Endothelial cell of umbilical vein (primary cell): ENCODE data around the gene GPATCH2L. TPM values are rescaled to one million over a fixed set of nuclear protein-coding genes. Genes with fewer than 3 reads are reported as not detected.

Experiments
- BruUV-seq: library from RNA; stranded (reverse); fragments of 400-500 nt; replicated peaks from 2 replicates; lab custom pipeline; 2021; lab: Mats Ljungman, UMichigan
- CTCF ChIA-PET: fragments of 300-600, 350-600 bp; sonication (Branson Sonifier 250); formaldehyde crosslinking; loops from one replicate; lab custom pipeline; 2021; ENCODE audit warnings: antibody characterized with exemption, inconsistent platforms; lab: Charles Lee
- POLR2A ChIA-PET: fragments of 300-600, 350-600 bp; sonication (Branson Sonifier 250); formaldehyde crosslinking; loops from one replicate; lab custom pipeline; 2021; ENCODE audit warnings: antibody characterized with exemption, inconsistent platforms; lab: Charles Lee
- DNase-seq: peaks from one replicate; pipeline ENCODE4 v3.0.0-alpha.2; 2011; ENCODE audit warnings: low read depth, low spot score
- FAIRE-seq: peaks from 2 replicates; lab custom pipeline; 2011; peaks lifted over from hg19 to GRCh38; lab: Jason Lieb, UNC
- H2AFZ ChIP-seq: 2 replicates; pipeline ENCODE4 v1.6.0; 2012; ENCODE audit warnings: low read depth, low read length, control low read depth, inconsistent platforms
- H3K27ac ChIP-seq: 2 replicates; pipeline ENCODE4 v1.5.1; 2011; ENCODE audit warnings: low read depth, mild to moderate bottlenecking, control low read depth, low read length, moderate library complexity; ENCODE audit not compliant: insufficient read depth
- H3K27me3 ChIP-seq, 2 experiments: 2 replicates each; pipeline versions ENCODE4 v1.6.0 to v1.6.1; 2011; ENCODE audit warnings: low read length in 2 of 2, mixed read lengths in 1 of 2; ENCODE audit not compliant: control insufficient read depth in 2 of 2, insufficient read depth in 2 of 2
- H3K36me3 ChIP-seq, 2 experiments: 2 replicates in 1 of 2; 3 replicates in 1 of 2; pipeline ENCODE4 v1.5.1; 2011; ENCODE audit warnings: low read length in 2 of 2, mild to moderate bottlenecking in 1 of 2, moderate library complexity in 1 of 2; ENCODE audit not compliant: control insufficient read depth in 2 of 2, insufficient read depth in 2 of 2; ENCODE audit errors: extremely low read depth in 1 of 2
- H3K4me1 ChIP-seq: 3 replicates; pipeline ENCODE4 v1.5.1; 2011; ENCODE audit warnings: mild to moderate bottlenecking, low read length; ENCODE audit not compliant: control insufficient read depth, insufficient read depth; ENCODE audit errors: extremely low read depth
- H3K4me2 ChIP-seq: 2 replicates; pipeline ENCODE4 v1.6.1; 2011; ENCODE audit warnings: low read length, control low read depth, mixed read lengths; ENCODE audit not compliant: insufficient read depth
- H3K4me3 ChIP-seq, 3 experiments: fragments of 200-600 bp in 1 of 3; sonication (generic), shearing (Covaris generic) in 1 of 3; replicated peaks in 1 of 3; 2 replicates each; pipeline ENCODE4 v1.5.1; 2011 to 2016; ENCODE audit warnings: control low read depth in 3 of 3, low read length in 3 of 3, mild to moderate bottlenecking in 2 of 3, inconsistent platforms in 1 of 3, low read depth in 1 of 3, moderate library complexity in 1 of 3; ENCODE audit not compliant: insufficient read depth in 1 of 3
- H3K79me2 ChIP-seq: 2 replicates; pipeline ENCODE4 v1.6.0; 2012; ENCODE audit warnings: low read length, inconsistent platforms; ENCODE audit not compliant: control insufficient read depth, insufficient read depth
- H3K9ac ChIP-seq: replicated peaks from 2 replicates; pipeline ENCODE3; 2011; ENCODE audit warnings: low read length, control low read depth; ENCODE audit not compliant: insufficient read depth; ENCODE audit errors: extremely low read depth
- H3K9me1 ChIP-seq: replicated peaks from 3 replicates; pipeline ENCODE4 v1.6.0; 2011; ENCODE audit warnings: mild to moderate bottlenecking, low read length; ENCODE audit not compliant: control insufficient read depth, insufficient read depth; ENCODE audit errors: extremely low read depth
- H3K9me3 ChIP-seq: replicated peaks from 2 replicates; pipeline ENCODE4 v1.5.1; 2012; ENCODE audit warnings: low read length, inconsistent platforms; ENCODE audit not compliant: control insufficient read depth, insufficient read depth
- H4K20me1 ChIP-seq: replicated peaks from 2 replicates; pipeline ENCODE3; 2011; ENCODE audit warnings: mild to moderate bottlenecking, low read length; ENCODE audit not compliant: control insufficient read depth, insufficient read depth; ENCODE audit errors: extremely low read depth
- CTCF ChIP-seq, 2 donors: IDR thresholded peaks; 1 replicate in 1 of 2; 2 replicates in 1 of 2; pipeline ENCODE4 v1.5.1; 2011; ENCODE audit warnings: low read length in 2 of 2, mild to moderate bottlenecking in 2 of 2, moderate library complexity in 2 of 2, control low read depth in 1 of 2, inconsistent platforms in 1 of 2, low read depth in 1 of 2; ENCODE audit not compliant: insufficient read depth in 1 of 2; ENCODE audit errors: extremely low read depth in 1 of 2
- EZH2 ChIP-seq: IDR thresholded peaks from 2 replicates; pipeline ENCODE4 v1.6.1; 2012; ENCODE audit warnings: borderline replicate concordance, low read depth, mild to moderate bottlenecking, moderate library complexity, low read length, inconsistent platforms; ENCODE audit not compliant: severe bottlenecking
- FOS ChIP-seq: IDR thresholded peaks from 2 replicates; pipeline ENCODE4 v1.6.1; 2011; ENCODE audit warnings: mild to moderate bottlenecking, low read length, moderate library complexity, borderline replicate concordance; ENCODE audit not compliant: insufficient read depth
- GATA2 ChIP-seq: IDR thresholded peaks from 2 replicates; pipeline ENCODE4 v1.7.0; 2011; ENCODE audit warnings: low read depth, mild to moderate bottlenecking, moderate library complexity, mixed read lengths, low read length; ENCODE audit not compliant: insufficient read length, insufficient read depth
- JUN ChIP-seq: IDR thresholded peaks from 2 replicates; pipeline ENCODE4 v1.6.1; 2011; ENCODE audit warnings: borderline replicate concordance, low read depth; ENCODE audit not compliant: insufficient read length, insufficient read depth
- MAX ChIP-seq: IDR thresholded peaks from 2 replicates; pipeline ENCODE4 v1.6.1; 2011; ENCODE audit not compliant: insufficient read depth, insufficient read length
- MYC ChIP-seq: IDR thresholded peaks from one replicate; pipeline ENCODE4 v1.6.1; 2011; ENCODE audit warnings: mild to moderate bottlenecking, low read depth, low read length
- POLR2A ChIP-seq: IDR thresholded peaks from 2 replicates; pipeline ENCODE4 v1.6.1; 2012; ENCODE audit warnings: low read depth, mild to moderate bottlenecking, control low read depth, low read length
- POLR2AphosphoS5 ChIP-seq: IDR thresholded peaks from 2 replicates; pipeline ENCODE4 v1.6.1; 2012; ENCODE audit warnings: low read depth, mild to moderate bottlenecking, control low read depth, low read length, moderate library complexity; ENCODE audit not compliant: insufficient read depth
- dilution Hi-C: fragments of 300-500 bp; cut with MboI; formaldehyde crosslinking; loops from one replicate; pipeline ENCODE4 v1.15.0; 2019; ENCODE audit warnings: low sequenced_read_pairs; ENCODE audit not compliant: extremely low pct_ligation_motif_present
- intact Hi-C: fragments of 100-400 bp; cut with micrococcal nuclease; formaldehyde crosslinking; loops from one replicate; pipeline ENCODE4 v1.10.0; 2022
- polyA plus RNA-seq, 4 experiments: library from polyadenylated mRNA; depleted of rRNA in 3 of 4; stranded (reverse) in 3 of 4; unstranded in 1 of 4; fragments of >200 nt; gene quantifications; 2 replicates each; pipeline versions ENCODE4 v1.2.1 to v1.2.3, GENCODE V29; 2011 to 2012; ENCODE audit warnings: missing spikeins in 1 of 4
- total RNA-seq: library from RNA; stranded (reverse); gene quantifications from 2 replicates; pipeline ENCODE4 v1.2.3, GENCODE V29; 2021

GPATCH2L gene
- total and polyA plus RNA-seq, 2 donors (not counting 3 experiments of a cell fraction or from before 2014, with no cell fraction given) = 23.3 to 40.0 TPM

- H3K9me3 ChIP-seq = no peaks in the 10 kb centered on the region
- TF ChIP-seq FOS (no peak), POLR2A (no peak), EZH2 (no peak), GATA2 (no peak)
- CTCF ChIA-PET = interaction anchor here (0.9 kb wide), 1 partner anchor 10 kb away, joined by 3 read pairs; no protein-coding TSS in a partner anchor
- H3K4me3 ChIP-seq = no peak overlapping the region
- no peaks in the 10 kb centered on the region for H4K20me1 ChIP-seq
- intact Hi-C loops (no loop called here), dilution Hi-C loops (no loop called here)
- no peak overlapping the region for H2AFZ ChIP-seq
- FAIRE-seq = no peak
- H3K79me2 ChIP-seq = no peaks in the 10 kb centered on the region
- no peak overlapping the region for H3K4me2 ChIP-seq
- H3K9me1 ChIP-seq = no peaks in the 10 kb centered on the region
- BruUV-seq = no TSS peak
- H3K9ac ChIP-seq = no peak overlapping the region
- POLR2A ChIA-PET = no interaction called here
- no peaks in the 10 kb centered on the region for H3K27me3 ChIP-seq
- H3K27ac ChIP-seq = no peak overlapping the region
- no peaks in the 10 kb centered on the region for H3K36me3 ChIP-seq
- H3K4me1 ChIP-seq = no peaks in the 10 kb centered on the region
- no peak for DNase-seq
Measured at GRCh38 chr14:76219873-76220272, 68.2 kb downstream of the GPATCH2L start.

GRCh38 chr14:76227450-76228050, 75.8 kb downstream of the GPATCH2L start:
- H3K9ac ChIP-seq = no peak overlapping the region
- H3K4me2 ChIP-seq = no peak overlapping the region
- DNase-seq (no peak), FAIRE-seq (no peak)
- no TSS peak for BruUV-seq
- no peaks in the 10 kb centered on the region for H3K9me3 ChIP-seq
- no peak overlapping the region for H3K27ac ChIP-seq
- H3K36me3 ChIP-seq = no peaks in the 10 kb centered on the region
- no peak for TF ChIP-seq CTCF (IDR thresholded peaks at IDR 0.05; ENCODE audit: extremely low read depth in 1 of 2, insufficient read depth in 1 of 2, low read depth in 1 of 2, low read length in 2 of 2)
- TF ChIP-seq JUN = no peak
- no peak for TF ChIP-seq POLR2A
- TF ChIP-seq MYC = no peak
- no peak for TF ChIP-seq MAX
- no peak for TF ChIP-seq EZH2
- TF ChIP-seq POLR2AphosphoS5 = no peak
- TF ChIP-seq GATA2 = no peak
- no peak for TF ChIP-seq FOS
- peaks cover 0 to 3% of the 10 kb centered on the region in 2 experiments for H3K27me3 ChIP-seq
- no peaks in the 10 kb centered on the region for H3K79me2 ChIP-seq
- no peak overlapping the region for H2AFZ ChIP-seq
- ChIA-PET CTCF (no interaction called here), POLR2A (no interaction called here)
- H3K4me1 ChIP-seq = no peaks in the 10 kb centered on the region
- no peaks in the 10 kb centered on the region for H4K20me1 ChIP-seq
- no peak overlapping the region for H3K4me3 ChIP-seq
- H3K9me1 ChIP-seq = no peaks in the 10 kb centered on the region
- dilution Hi-C loops = no loop called here
- intact Hi-C loops = no loop called here
